Fibroblast of skin of scalp (primary cell): ENCODE measurements around the gene DHRS3.

ENCODE experiments used
- DNase-seq: peaks from one replicate; pipeline ENCODE4 v3.0.0-alpha.2; 2013

The DHRS3 gene

DNA sequence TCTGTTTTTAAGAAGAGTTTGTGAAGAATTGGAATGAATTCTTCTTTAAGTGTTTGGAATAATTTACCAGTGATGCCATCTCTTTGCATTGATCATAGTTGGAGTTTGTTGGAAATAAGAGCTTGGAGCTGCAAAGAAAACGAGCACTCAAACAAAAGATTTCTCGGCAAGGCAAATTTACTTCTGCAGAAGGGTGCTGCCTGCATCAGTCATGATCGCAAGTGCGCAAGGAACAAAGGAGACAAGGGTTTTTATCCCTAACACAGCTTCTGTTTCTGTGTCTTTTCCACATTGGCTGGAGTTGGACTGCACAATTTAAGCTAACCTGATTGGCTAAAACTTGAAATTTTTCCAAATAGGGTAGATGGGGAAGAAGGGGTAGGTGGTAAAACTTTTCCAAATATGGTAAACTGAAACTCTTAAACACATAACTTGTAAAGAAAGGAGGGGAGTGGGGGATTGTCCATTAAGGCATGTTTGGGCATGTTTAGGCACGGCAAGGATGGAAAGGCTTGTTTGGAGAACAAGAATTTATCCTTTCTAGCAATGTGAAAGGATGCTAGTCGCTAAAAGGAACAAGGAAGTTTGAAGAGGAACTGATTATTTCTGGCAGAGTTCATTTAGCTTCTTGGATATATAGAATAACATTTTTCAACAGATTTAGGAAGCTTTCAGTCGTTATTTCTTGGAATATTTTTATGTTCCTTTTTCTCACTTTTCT, 22.4 kb upstream of the DHRS3 start:
- no peak for DNase-seq

DNA sequence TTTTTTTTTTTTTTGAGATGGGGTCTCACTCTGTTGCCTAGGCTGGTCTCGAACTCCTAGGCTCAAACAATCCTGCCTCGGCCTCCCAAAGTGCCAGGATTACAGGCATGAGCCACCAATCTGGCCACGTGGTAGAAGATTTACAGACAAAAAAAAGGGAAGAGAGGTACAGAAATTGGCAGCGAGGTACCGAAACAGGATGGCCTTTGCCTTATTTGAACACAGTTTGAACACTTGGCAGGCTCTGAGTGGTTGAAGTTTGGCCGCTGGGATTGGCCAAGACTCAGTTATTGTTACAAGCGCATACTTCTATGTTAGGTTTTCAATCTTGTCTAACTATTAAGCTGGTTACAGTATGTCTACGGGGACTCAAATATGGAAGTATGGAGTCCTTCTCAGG, 19.7 kb upstream of the DHRS3 start:
- DNase-seq: no peak

DNA sequence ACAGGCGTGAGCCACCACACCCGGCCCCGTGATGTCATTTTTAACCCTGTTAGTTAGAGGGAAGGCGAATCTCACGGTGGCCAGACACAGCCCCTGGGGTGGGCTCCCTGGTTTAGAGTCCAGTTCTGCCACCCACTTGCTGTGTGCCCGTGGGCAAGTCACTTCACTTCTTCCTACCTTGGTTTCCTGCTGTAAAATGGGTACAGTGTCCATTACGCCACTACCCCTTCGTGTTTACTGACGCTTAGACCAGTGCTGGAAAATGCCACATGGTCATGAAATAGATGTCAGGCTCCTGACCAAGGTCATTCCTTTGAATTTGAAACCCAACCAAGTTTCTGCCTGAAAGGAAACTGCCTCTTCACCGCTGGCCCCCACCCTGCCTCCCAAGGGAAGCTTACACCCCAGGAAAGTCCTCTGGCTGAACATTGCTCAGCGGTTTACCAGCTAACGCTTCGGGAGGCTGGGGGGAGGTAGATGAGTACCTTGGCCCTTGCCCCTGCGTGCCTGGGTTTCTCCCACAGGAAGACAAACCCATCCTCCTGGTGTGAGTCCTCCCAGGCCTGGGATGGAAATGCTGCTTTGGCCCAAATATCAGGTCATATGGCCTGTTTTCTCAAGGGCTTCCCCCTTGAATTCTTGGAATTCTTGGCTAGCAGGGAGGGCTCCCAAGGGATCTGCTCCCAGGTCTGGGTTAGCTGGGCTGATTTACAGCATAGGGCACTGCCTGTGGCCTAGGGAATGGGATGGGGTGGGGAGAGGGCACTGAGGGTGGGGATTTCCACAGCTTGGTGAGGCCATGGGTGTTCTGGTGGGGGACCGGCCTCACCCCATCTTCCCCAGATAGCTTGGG, 18.3 kb upstream of the DHRS3 start:
- DNase-seq: peak; percentile 93

DNA sequence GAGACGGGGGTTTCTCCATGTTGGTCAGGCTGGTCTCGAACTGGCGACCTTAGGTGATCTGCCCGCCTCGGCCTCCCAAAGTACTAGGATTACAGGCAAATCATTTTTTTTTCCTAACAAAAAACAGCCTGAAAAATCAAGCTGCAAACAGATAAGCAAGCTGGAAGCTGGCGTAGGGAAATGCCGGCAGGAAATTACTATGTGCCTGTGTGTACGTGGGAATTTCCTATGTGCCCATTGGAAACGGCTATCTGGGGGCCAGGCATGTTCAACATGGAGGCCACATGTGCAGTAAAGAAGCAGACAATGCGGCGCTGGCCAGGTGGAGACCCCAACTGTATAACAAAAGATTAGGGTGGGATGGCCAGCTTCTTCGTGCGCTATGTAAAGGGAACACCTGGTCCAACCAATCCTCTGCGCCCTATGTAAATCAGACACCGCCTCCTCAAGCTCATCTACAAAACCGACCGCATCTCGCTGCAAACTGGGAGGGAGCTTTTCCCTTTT, 16.7 kb upstream of the DHRS3 start:
- DNase-seq: no peak

DNA sequence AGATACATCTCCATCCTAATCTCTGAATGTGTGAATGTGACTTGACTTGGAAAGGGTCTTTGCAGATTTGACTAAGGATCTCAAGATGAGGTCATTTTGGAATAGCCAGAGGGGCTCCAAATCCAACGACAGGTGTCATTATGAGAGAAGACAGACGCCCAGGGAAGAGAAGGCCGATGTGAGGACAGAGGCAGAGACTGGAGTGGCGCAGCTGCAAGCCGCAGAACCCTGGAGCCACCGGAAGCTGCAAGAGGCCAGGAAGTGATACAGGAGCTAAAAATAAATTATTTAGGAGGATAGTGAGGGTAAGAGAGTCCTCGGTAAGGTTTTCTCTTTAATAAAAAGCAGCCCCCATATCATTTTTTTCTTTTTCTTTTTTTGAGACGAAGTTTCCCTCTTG, 16.1 kb upstream of the DHRS3 start:
- no peak for DNase-seq

DNA sequence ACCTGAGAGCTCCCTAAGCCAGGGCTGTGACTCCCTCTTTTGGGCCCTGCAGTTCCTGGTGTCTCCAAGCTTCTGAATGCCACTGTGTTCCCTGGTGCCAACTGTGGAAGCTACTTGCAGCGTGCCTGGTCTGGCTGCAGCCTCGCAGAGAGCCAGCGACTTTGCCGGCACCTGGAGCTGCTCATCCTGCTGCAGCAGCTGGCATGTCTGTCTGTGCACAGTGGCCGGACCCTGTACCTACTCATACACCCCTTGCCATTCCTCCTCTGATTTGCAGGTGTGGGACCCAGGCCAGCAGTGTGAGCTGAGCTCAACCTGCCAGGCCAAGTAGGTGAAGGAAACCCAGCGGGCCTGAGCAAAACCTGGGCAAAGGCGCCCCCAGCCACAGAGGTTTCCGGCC, 13.6 kb upstream of the DHRS3 start:
- no peak for DNase-seq

DNA sequence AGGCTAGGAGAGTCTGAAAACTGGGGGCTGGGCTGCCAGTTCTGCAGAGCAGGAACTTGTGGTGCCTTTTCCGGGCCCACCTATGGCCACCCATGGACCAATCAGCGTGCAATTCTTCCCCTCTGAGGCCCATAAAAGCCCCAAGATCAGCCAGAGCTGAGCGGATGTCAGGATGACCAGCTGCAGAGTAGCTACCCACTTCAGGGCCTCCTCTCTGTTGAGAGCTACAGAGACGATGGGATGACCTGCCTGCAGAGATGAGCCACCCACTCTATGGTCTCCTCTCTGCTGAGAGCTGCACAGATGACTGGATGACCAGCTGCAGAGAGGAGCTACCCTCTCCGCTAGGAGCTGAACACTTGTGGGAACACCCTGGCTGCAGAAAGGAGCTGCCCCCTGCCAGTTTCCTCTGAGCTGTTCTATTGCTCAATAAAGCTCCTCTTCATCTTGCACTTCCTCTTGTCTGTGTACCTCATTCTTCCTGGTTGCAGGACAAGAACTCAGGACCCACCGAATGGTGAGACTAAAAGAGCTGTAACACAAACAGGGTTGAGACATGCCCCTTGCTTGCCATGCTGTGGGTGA, 13.0 kb upstream of the DHRS3 start:
- no peak for DNase-seq

DNA sequence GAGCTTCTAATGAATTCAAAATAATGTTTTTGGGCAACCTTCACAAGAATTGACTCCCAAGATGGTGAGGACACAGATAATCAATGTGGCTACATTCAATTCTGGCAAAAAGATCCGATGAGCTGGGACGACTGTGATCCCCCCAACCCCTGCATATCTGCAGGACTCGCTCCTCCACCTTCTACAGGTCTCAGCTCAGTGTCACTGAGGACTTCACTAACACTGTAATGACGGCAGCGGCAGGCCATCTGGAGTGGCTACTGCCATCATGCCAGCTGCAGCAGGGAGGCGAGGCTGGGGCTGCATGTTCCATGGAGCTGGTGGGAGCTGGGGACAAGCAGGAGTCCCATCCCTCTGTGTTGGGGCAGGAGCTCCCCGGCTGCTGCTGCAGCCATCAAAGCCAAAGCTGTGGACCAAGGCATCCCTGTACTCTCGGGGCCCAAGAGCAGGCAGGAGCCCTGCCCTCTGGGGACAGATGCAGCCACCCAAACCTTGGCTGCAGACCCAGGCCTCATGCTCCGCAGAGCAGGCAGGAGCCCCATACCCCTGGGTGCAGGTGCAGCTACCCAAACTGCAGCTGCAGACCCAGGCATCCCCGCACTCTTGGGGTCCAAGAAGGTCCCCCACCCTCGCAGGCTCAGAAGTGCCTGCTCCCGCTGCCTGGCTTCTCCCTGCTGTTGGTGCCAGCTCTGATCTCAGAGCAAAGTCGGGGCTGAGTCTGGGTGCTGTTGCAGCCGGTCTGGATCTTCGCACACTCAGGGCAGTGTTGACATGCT, 12.2 kb upstream of the DHRS3 start:
- DNase-seq: no peak

DNA sequence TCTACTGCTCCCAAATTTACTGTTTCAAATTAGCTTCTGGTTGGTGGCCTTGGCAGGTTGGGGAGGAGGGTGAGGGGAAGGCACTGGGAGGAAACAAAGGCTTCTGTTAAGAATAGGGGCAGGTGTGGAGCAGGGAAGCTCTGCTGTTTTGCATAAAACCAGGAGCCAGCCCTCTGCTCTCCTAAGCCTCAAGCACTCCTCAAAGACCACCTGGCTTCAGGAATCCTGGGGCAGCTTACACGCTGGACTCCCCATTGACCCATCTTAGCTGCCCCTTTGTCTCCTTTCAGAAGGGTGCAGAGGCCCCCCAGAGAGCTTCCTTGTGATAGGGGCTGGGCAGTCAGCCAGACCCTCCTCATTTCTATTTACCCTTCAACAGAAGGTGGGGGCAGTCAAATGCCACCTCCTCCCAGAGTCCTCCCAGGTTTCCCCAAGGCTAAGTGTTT, 11.5 kb upstream of the DHRS3 start:
- no peak for DNase-seq

DNA sequence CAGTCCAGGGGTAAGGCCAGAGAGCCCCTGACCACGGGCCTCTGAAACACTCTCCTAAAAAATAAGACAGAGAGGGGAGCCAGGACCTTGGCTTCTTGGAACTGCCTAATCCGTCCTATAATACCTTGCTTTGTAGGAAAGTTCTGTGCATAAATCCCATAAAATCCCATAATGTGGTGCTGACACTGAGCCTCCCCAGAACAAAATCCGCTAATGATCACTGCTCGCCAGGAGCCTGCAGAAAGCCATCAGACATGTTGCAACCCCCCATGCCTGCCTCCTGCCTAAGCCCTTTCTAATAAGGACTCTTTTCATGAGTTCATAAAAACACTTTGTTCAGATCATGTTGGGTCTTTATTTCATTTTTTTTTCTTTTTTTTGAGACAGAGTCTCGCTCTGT, 9.3 kb upstream of the DHRS3 start:
- no peak for DNase-seq

DNA sequence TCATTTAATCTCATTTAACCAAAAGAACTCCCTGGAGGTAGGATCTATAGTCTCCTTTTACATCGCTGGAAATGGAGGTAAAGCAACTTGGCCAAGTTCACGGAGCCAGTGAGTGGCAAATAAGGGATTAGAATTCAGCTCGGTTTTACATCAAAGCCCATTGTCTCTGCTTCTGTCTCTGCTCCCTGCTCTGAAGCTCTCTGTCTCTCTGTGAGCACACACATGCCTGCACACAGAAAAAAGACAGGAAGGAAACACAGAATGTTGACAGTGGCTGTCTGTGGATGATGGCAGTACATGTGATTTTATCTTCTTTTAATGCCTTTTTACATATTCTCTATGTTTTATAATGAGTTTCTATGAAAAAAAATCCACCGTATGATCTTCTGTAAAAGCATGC, 8.9 kb upstream of the DHRS3 start:
- DNase-seq: no peak

DNA sequence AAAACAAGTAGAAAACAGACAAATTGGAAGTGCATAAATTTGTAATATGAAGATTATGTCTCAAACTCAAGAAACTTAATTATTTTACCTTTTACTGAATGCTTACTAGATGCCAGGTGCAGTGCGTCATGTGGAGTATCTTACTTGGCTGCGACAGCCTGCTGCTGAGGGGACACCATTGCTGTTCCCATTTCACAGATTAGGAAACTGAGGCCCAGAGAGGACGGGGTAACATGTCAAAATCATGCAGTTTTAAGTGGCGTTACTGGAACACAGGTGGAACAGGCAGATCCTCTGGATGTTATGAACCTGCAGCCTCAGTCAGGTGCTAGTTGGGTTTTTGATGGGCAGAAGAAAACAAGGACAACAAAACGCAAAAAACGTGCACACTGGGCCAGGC, 7.3 kb upstream of the DHRS3 start:
- no peak for DNase-seq

DNA sequence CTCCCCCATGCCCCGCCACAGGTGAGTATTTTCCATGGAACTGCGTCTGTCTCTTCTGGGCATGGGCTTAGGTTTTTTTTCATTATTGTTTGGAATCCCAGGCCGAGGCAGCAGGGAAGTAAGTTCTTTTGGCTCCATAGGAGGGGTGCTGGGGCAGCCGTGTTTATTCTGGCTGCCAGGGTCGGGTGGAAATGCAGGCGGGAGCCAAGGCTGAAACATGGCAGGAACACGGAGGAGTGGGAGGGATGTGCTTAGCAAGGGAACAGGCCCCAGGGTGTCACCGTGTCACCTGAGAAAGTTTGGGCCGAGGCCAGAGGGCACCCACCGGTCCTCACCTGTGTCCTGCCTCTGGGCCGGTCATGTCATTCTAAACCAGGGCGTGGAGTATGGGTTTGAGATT, 4.5 kb upstream of the DHRS3 start:
- no peak for DNase-seq

DNA sequence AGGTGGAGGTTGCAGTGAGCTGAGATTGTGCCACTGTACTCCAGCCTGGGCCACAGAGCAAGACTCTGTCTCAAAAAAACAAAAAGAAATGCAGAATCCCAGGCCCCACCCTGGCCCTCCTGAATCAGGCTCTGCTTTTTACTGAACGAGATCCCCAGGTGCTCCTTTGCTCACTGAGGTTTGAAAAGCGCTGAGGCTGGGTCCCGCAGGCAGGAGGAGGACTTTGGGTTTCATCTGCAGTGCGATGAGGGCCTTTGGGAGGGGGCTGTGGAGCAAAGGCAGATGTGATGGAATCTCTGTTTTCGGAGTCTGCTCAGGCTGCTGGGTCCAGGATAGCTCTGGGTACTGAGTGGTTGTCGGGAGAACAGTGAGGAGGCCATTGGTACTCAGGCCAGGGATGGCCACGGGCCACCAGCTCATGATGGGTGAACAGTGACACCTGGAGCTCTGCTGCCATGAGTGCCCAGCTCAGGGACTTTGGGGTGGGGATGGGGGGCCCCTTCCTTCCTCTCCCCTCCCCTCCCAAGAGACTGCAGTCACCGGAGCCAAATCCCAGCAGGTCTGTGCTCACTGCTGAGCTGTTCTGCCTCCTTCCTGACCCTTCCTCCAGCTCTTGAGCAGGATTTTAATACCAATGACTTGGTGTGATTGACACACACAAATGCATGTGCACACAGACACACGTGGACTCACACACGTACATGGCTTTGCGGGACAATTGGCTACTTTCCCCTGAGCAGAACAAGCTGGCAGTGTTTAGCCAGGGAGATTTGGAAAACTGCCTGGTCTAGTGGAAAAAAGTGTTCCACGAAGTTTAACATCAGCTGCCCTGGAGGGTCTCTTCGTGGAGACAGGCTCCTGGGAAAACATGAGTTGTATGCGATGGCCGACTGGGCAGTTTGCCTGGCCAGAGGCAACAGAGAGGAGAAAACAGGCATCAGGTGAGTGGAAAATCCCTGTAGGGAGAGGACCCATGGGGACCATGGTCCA, 3.6 kb upstream of the DHRS3 start:
- no peak for DNase-seq

DNA sequence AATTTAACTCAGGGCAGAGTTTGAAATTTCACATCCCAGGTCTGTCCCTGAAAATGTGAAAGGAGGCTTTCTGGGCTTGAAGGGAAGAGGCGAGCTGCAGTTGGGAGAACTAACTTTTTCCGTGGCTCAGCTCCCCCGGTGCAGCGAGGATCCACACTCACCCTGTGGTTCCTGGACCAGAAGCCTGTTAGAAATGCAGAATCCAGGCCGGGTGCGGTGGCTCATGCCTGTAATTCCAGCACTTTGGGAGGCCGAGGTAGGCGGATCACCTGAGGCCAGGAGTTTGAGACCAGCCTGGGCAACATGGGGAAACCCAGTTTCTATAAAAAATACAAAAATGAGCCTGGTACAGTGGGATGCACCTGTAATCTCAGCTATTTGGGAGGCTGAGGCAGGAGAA, 2.9 kb upstream of the DHRS3 start:
- DNase-seq: no peak

DNA sequence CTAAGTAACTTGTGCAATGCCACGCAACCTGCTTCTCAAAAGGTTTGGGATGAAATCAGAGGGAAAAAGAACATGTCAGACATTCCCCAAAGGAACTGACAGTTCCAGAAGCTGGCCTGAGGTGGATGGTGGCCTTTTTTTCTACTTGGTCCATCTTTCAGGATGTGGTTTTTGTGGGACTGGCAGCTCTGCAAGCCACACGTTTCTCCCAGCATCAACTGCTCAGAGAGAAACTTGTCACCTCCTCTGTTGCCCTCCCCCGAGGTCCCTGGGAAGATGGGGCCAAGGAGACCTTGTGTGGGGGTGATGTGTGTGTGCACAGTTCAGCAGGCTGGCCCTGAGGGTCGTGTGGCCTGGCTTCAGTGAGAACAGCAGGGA, 2.5 kb upstream of the DHRS3 start:
- peak; percentile 43 for DNase-seq

DNA sequence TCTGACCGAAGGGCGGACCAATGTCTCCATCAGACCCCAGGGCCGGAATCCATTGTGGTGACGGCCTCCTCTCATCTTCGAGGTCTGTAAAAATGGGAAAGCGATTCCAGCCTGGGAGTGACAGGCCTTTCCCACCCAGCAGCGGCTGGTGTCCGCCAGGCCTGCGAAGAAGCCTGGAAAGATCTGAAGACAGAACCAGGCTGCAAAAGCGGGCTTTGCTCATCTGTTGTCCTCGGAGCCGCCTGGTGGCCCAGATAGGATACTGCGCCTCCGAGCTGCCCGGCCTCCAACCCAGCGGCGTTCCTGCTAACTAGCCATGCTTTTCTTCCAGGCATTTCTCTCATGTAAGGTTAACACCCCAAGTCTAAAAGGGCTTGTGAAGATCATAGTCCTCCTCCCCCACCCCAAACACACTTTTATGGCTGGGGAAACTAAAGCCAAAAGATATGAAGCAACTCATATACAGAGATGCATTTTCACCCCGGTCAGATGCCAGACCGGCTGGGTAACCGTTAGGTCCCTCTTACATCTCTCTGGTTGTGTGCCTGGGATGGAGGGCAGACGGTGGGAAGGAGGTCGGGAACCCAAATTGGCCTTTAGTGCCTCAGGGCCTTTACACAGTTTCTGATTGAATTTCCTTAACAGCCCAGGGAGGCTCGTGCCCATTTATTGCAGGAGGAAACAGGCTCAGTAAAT, 1.9 kb upstream of the DHRS3 start:
- DNase-seq: peak; percentile 90

DNA sequence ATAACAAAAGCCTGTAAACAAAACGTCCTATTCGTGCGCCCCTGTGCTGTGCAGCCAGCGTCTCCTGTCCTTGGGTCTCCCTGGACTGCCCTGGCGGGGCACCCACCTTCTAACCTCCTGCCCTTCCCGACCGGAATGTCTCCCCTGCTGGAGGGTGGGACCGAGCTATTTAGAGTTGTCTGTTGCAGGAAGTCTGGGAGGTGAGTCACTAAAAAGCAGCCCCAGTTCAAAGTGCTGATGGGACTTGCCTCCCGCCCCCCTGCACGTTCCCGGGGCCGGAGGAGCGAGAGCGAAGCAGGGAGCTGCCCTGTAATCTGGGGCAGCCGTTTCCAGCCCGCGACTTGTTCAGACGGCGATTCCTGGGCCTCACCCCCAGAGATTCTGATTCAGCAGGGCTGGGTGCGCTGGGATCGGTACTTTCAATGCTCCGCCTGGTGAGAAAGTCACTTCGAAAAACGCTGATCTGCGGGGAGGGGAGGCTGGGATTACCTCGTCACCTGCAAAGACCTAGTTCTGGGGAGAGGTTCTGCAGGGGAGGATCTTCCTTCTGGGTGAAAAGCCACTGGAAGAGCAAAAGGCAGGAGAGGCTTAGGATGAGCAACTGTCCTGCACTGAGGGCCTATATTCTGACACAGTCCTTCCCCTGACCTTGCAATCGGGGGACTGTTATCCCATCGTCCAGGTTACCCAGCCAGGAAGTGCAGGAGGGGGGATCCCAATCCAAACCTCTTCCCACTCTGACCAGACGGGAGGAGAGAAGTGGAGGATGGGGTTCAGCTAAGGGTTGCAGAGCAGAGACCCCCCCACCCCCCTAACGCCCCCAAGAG, 1.2 kb upstream of the DHRS3 start:
- DNase-seq: peak; percentile 89

DNA sequence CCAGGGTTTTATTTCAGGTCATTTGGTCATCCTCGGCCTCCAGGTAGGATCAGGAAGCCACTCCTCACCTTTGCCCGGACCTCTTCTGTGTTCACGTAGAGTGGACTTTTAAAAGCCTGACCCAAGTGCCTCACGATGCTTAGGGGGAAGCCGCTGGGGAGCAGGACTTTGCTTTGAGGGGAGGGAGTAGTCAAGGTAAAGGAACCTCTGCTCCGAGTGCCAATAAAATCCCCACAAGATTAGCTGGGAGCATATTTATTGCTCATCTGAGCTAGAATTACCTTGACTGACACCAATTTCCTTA, 603 bp upstream of the DHRS3 start:
- DNase-seq: no peak

DNA sequence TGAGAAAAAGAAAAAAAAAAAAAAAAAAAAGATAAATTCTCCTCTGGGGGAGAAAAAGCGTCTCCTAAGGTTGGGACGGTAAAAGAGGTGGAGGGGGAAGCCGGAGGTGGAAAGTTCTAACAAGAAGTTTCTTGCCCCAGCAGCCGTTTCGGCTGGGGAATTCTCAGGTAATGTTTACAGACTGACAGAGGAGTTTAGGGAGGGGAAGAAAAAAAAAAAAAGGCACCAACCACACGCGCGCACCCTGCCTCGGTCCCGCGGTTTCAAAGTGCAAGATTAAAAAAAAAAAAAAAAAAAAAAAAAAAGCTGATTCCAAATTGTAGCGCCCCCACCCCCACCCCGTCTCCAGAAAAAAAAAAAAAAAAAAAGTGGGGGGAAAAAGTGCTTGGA, 504 bp downstream of the DHRS3 start:
- no peak for DNase-seq
